NT2/D1 (cell line): ENCODE data around the gene SRA1.

ENCODE experiments used
- SUZ12 ChIP-seq: IDR thresholded peaks from 2 replicates; pipeline ENCODE4 v1.6.1; 2011; ENCODE audit not compliant: insufficient read length, insufficient read depth; ENCODE audit errors: extremely low read depth
- YY1 ChIP-seq: IDR thresholded peaks from 2 replicates; pipeline ENCODE4 v1.6.1; 2011; ENCODE audit not compliant: insufficient read length, insufficient read depth
- ZNF274 ChIP-seq: IDR thresholded peaks from 2 replicates; pipeline ENCODE4 v1.6.1; 2011; ENCODE audit warnings: mild to moderate bottlenecking, low read depth, low read length

DNA sequence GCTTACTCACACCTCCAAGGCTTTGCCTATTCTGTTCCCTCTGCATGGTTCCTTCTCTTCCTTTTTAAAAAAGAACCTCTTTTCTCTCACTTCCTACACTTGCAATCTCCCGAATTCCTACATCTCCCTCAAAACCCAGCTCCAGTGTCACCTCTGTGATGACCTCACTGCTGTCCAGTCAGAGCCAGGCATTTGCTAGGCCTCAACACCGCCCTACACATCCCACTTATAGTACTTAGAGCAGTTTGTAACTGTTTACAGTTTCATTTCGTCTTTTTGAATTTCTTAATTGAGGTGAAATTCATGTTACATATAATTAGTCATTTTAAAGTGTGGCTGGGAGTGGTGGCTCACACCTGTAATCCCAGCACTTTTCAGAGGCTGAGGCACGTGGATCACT lies 44.9 kb upstream of the SRA1 start:
- TF ChIP-seq YY1: no peak
- no peak for TF ChIP-seq SUZ12
- TF ChIP-seq ZNF274: no peak
